DOHH2 (cell line): ENCODE data around the gene SBSN.

Experiments
- H3F3A ChIP-seq: fragments of 200-600 bp; sonication (generic), shearing (Covaris generic); 2 replicates; pipeline ENCODE4 v1.6.0; 2016; ENCODE audit warnings: antibody characterized with exemption, mild to moderate bottlenecking; ENCODE audit not compliant: control insufficient read depth, insufficient read depth
- H3K27ac ChIP-seq: fragments of 200-600 bp; sonication (generic); 2 replicates; pipeline ENCODE4 v1.5.1; 2014; ENCODE audit warnings: low read depth, mild to moderate bottlenecking, low read length, moderate library complexity
- H3K27me3 ChIP-seq: fragments of 200-600 bp; sonication (generic); 2 replicates; pipeline ENCODE4 v1.6.1; 2014; ENCODE audit warnings: mild to moderate bottlenecking, low read length, mixed read lengths; ENCODE audit not compliant: control insufficient read depth
- H3K36me3 ChIP-seq: fragments of 200-600 bp; sonication (generic); 2 replicates; pipeline ENCODE4 v1.6.1; 2014; ENCODE audit warnings: mild to moderate bottlenecking, low read length, moderate library complexity, mixed read lengths; ENCODE audit not compliant: control insufficient read depth
- H3K4me1 ChIP-seq: fragments of 200-600 bp; sonication (generic); 2 replicates; pipeline ENCODE4 v1.6.1; 2014; ENCODE audit warnings: mild to moderate bottlenecking, low read length, mixed read lengths; ENCODE audit not compliant: control insufficient read depth
- H3K4me2 ChIP-seq: fragments of 200-600 bp; sonication (generic); 2 replicates; pipeline ENCODE4 v1.6.0; 2014; ENCODE audit warnings: mild to moderate bottlenecking, low read length, moderate library complexity
- H3K4me3 ChIP-seq: fragments of 200-600 bp; sonication (generic); 2 replicates; pipeline ENCODE4 v1.5.1; 2014; ENCODE audit warnings: mild to moderate bottlenecking, low read length, mixed read lengths
- H3K79me2 ChIP-seq: fragments of 200-600 bp; sonication (generic); 2 replicates; pipeline ENCODE4 v1.6.1; 2014; ENCODE audit warnings: mild to moderate bottlenecking, low read length, mixed read lengths; ENCODE audit not compliant: control insufficient read depth
- H3K9me2 ChIP-seq: fragments of 200-600 bp; sonication (generic); replicated peaks from 2 replicates; pipeline ENCODE4 v1.6.1; 2014; ENCODE audit warnings: mild to moderate bottlenecking, low read length, mixed read lengths; ENCODE audit not compliant: control insufficient read depth
- H3K9me3 ChIP-seq: fragments of 200-600 bp; sonication (generic); 2 replicates; pipeline ENCODE4 v1.6.1; 2014; ENCODE audit warnings: antibody characterized with exemption, low read length, mixed read lengths; ENCODE audit not compliant: control insufficient read depth, insufficient read depth
- H4K20me1 ChIP-seq: fragments of 200-600 bp; sonication (generic); 2 replicates; pipeline ENCODE4 v1.6.0; 2014; ENCODE audit warnings: low read depth, mild to moderate bottlenecking, antibody characterized with exemption, low read length, moderate library complexity; ENCODE audit not compliant: control insufficient read depth, insufficient read depth
- CTCF ChIP-seq: fragments of 200-600 bp; sonication (generic); IDR thresholded peaks from one replicate; pipeline ENCODE4 v1.5.1; 2014; ENCODE audit warnings: antibody characterized with exemption, mild to moderate bottlenecking, low read depth, low read length; ENCODE audit not compliant: poor library complexity, severe bottlenecking
- EZH2phosphoT487 ChIP-seq: fragments of 200-600 bp; sonication (generic); IDR thresholded peaks from 2 replicates; pipeline ENCODE4 v1.6.1; 2017; ENCODE audit warnings: borderline replicate concordance, mild to moderate bottlenecking, antibody characterized with exemption, low read length, moderate library complexity, mixed read lengths

Gene SBSN

GRCh38 chr19:35474104-35474503 lies 54.0 kb downstream of the SBSN start:
- Histone ChIP-seq H3F3A (0 out of 2 replicates have a peak, but pooled peaks cover 2% of the 10 kb centered on the region), H3K4me3 (no peak overlapping the region), H3K79me2 (no peaks in the 10 kb centered on the region), H3K9me2 (no peaks in the 10 kb centered on the region), H3K4me1 (no peaks in the 10 kb centered on the region), H4K20me1 (no peaks in the 10 kb centered on the region), H3K4me2 (no peak overlapping the region), H3K27me3 (peaks cover 23% of the 10 kb centered on the region), H3K36me3 (no peaks in the 10 kb centered on the region), H3K27ac (no peak overlapping the region), H3K9me3 (no peaks in the 10 kb centered on the region)
- no peak for TF ChIP-seq CTCF
- no peak for TF ChIP-seq EZH2phosphoT487
